Colonic mucosa (tissue), 4 donors: ENCODE results near the gene ZNF750. TPM values are rescaled to one million over a fixed set of nuclear protein-coding genes. Genes with fewer than 3 reads are reported as not detected.

ENCODE experiments used
- DNase-seq: peaks from one replicate; pipeline ENCODE4 v3.0.0-alpha.2; 2020
- H3K27ac ChIP-seq: fragments of 200-600 bp; one replicate; pipeline ENCODE4 v1.8.0; 2021
- H3K27me3 ChIP-seq: fragments of 200-600 bp; one replicate; pipeline ENCODE4 v1.8.0; 2021
- H3K36me3 ChIP-seq: fragments of 200-600 bp; one replicate; pipeline ENCODE4 v1.8.0; 2021
- H3K4me1 ChIP-seq: fragments of 200-600 bp; one replicate; pipeline ENCODE4 v1.8.0; 2021; ENCODE audit warnings: mild to moderate bottlenecking
- H3K4me3 ChIP-seq: fragments of 200-600 bp; one replicate; pipeline ENCODE4 v1.8.0; 2021
- H3K9ac ChIP-seq, 2 donors: one replicate each; pipeline ENCODE4 v1.7.0; 2013; ENCODE audit warnings: control low read depth in 2 of 2, low read depth in 2 of 2, low read length in 2 of 2
- H3K9me3 ChIP-seq: fragments of 200-600 bp; one replicate; pipeline ENCODE4 v1.8.0; 2021
- intact Hi-C: fragments of 100-400 bp; cut with DNase I; formaldehyde crosslinking; loops from one replicate; pipeline ENCODE4 v1.14.1; 2022
- total RNA-seq, 2 donors: library from RNA; stranded (reverse); fragmentation: NEBNext Ultra II Directional in 1 of 2; extraction: Animal tissue kit (Norgen Biotek cat#: 25700) in 1 of 2; gene quantifications; one replicate each; pipeline ENCODE4 v1.2.1, GENCODE V29; 2021
- TF ChIP-seq, protein P1 (sequence below): fragments of 200-600 bp; IDR thresholded peaks from one replicate; pipeline ENCODE4 v1.8.0; 2022; ENCODE audit warnings: antibody characterized with exemption, mild to moderate bottlenecking
- donor health status: healthy.
- donor health status: DM: no; HTN: no; CAD: no.
- donor health status: DM: no; HTN: no; CAD: no.

Gene ZNF750
- total RNA-seq, 2 donors from 2014 or later: not detected

DNA sequence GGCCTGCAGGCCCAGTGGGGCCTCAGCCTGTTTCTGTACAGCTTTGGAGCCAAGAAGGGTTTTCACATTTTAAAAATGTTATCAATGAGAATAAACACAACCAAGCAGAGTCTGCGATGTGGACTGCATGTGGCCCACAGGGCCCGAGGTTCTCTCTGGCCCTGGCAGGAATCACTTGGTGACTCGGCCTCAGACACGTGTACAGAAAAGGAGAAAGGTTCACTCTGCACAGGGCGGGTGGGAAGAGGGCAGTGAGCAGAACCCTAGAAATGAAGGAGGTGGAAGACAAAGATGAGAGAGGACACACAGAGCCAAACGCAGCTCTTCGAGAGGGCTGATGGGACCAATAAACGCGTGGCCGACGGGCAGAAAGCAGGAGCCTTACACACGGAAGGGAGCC is 11.6 kb upstream of the ZNF750 start:
- DNase-seq: no peak
- H3K4me3 ChIP-seq: no peak overlapping the region
- no peak overlapping the region for H3K9ac ChIP-seq
- TF ChIP-seq, protein P1, sequence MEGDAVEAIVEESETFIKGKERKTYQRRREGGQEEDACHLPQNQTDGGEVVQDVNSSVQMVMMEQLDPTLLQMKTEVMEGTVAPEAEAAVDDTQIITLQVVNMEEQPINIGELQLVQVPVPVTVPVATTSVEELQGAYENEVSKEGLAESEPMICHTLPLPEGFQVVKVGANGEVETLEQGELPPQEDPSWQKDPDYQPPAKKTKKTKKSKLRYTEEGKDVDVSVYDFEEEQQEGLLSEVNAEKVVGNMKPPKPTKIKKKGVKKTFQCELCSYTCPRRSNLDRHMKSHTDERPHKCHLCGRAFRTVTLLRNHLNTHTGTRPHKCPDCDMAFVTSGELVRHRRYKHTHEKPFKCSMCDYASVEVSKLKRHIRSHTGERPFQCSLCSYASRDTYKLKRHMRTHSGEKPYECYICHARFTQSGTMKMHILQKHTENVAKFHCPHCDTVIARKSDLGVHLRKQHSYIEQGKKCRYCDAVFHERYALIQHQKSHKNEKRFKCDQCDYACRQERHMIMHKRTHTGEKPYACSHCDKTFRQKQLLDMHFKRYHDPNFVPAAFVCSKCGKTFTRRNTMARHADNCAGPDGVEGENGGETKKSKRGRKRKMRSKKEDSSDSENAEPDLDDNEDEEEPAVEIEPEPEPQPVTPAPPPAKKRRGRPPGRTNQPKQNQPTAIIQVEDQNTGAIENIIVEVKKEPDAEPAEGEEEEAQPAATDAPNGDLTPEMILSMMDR: no peak
- intact Hi-C loops: no loop called here
- no peaks in the 10 kb centered on the region for H3K9me3 ChIP-seq
- no peaks in the 10 kb centered on the region for H3K27me3 ChIP-seq
- no peaks in the 10 kb centered on the region for H3K4me1 ChIP-seq
- H3K36me3 ChIP-seq: no peaks in the 10 kb centered on the region
- H3K27ac ChIP-seq: no peak overlapping the region

DNA sequence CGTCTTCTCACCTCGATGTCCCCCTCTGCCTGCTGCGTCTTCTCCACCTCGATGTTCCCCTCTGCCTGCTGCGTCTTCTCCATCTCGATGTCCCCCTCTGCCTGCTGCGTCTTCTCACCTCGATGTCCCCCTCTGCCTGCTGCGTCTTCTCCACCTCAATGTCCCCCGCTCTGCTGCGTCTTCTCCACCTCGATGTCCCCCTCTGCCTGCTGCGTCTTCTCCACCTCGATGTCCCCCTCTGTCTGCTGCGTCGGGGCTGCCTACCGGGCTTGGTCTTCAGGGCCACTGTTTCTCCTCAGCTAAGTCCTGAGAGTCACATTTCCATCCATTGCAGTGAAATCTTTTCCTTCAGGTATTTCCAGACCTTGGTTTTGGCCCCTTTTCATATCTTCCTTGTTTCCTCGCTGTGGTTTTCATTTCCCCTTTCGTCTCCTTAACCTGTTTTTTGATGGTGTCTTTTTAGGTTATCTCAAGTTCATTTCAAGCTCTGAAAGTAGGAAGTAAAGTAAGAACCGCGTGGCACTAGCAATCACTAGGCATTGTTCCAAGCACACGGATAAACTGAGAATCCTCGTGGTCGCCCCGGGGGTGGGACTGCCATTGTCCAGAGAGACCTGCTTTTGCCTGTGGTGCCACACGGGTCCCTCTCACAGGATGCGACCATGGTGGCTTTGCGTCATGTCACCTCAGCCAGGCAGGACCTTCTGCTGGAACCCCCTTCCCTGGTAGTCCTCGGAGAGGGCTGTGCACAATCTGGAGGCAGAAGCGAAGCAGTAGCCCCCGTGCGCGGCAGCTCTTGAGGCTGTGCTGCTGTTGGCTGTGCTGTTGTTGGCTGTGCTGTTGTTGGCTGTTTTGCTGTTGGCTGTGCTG is 9.5 kb upstream of the ZNF750 start:
- no peak overlapping the region for H3K4me3 ChIP-seq
- no peak overlapping the region for H3K9ac ChIP-seq
- no peaks in the 10 kb centered on the region for H3K27me3 ChIP-seq
- H3K27ac ChIP-seq: no peak overlapping the region
- TF ChIP-seq, protein P1: no peak
- intact Hi-C loops: no loop called here
- no peaks in the 10 kb centered on the region for H3K9me3 ChIP-seq
- no peaks in the 10 kb centered on the region for H3K36me3 ChIP-seq
- no peaks in the 10 kb centered on the region for H3K4me1 ChIP-seq
- DNase-seq: no peak

DNA sequence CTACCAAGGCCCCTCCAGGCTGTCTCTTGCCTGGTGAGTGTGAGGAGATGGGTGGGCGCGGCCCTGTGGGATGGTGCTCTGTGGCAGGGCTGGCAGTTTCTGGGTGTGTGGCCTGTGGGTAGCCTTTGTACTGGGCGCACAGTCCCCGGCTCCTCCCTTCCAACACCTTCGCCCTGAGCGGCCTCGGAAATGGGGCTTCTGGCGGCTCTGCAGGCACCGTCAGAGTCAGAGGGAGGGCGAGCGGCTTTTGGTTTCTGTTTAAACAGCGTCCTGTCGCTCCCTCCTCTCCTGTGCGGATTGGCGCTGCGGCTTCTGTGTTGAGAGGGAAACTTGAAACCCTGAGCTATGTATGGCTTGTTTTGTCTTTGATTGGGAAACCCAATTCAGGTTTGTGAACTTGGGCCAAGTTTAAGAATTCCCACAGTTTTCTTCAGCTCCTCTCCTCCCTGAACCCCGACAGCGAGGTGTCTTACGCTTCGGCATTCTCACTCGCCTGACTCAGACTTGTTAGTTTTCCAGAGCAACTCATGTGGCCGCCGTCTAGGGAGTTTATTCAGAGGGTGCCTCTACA is 8.3 kb upstream of the ZNF750 start:
- H3K27me3 ChIP-seq: no peaks in the 10 kb centered on the region
- TF ChIP-seq, protein P1: no peak
- peak overlapping the region; percentile 11 for H3K4me3 ChIP-seq
- DNase-seq: peak; percentile 85
- H3K4me1 ChIP-seq: no peaks in the 10 kb centered on the region
- peak overlapping the region; percentile 55 for H3K27ac ChIP-seq
- H3K9me3 ChIP-seq: no peaks in the 10 kb centered on the region
- H3K9ac ChIP-seq: peak overlapping the region; percentile 14 to 58
- no peaks in the 10 kb centered on the region for H3K36me3 ChIP-seq
- intact Hi-C loops: no loop called here

- TF ChIP-seq, protein P1: no peak
- intact Hi-C loops: no loop called here
- DNase-seq: no peak
- Histone ChIP-seq H3K9me3 (no peaks in the 10 kb centered on the region), H3K4me1 (no peaks in the 10 kb centered on the region), H3K27me3 (no peaks in the 10 kb centered on the region), H3K4me3 (no peak overlapping the region), H3K9ac (no peak overlapping the region), H3K36me3 (no peaks in the 10 kb centered on the region), H3K27ac (no peak overlapping the region)
These were observed 6.4 kb upstream of the ZNF750 start for GRCh38 chr17:82846061-82846691.

DNA sequence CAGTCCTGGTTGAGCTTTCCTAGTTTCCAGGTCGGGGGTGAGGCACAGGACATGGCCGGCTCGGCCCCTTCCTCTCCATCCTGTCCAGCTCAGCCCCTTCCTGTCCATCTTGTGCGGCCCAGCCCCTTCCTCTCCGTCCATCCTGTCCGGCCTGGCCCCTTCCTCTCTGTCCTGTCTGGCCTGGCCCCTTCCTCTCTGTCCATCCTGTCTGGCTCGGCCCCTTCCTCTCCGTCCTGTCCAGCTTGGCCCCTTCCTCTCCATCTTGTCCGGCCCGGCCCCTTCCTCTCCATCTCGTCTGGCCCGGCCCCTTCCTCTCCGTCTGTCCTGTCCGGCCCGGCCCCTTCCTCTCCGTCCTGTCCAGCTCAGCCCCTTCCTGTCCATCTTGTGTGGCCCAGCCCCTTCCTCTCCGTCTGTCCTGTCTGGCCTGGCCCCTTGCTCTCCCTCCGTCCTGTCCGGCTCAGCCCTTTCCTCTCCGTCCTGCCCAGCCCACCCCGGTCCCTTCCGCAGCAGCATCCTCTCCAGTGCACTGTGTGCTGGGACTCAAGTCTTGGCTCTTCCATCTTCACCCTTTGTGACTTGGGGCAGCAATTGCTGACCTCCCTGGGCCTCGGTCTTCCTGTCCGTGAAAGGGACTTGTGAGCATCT is 5.5 kb upstream of the ZNF750 start:
- intact Hi-C loops: no loop called here
- Histone ChIP-seq H3K4me1 (no peaks in the 10 kb centered on the region), H3K27ac (no peak overlapping the region), H3K9me3 (no peaks in the 10 kb centered on the region), H3K9ac (no peak overlapping the region), H3K36me3 (no peaks in the 10 kb centered on the region), H3K4me3 (no peak overlapping the region), H3K27me3 (no peaks in the 10 kb centered on the region)
- DNase-seq: no peak
- TF ChIP-seq, protein P1: no peak
